Fibroblast of skin of left quadriceps (primary cell): ENCODE measurements around the gene TMEM50A.
"Not testable (repeated sequence)": the region's sequence is repeated elsewhere in the genome, so short reads cannot be mapped to it uniquely, and the experiment has no call there.

Source experiments
- DNase-seq, 2 experiments: peaks; one replicate each; pipeline ENCODE4 v3.0.0-alpha.2; 2013; ENCODE audit warnings: low read depth in 2 of 2

TMEM50A gene

GRCh38 chr1:25387096-25387495 lies 49.0 kb downstream of the TMEM50A start:
- not testable (repeated sequence) for DNase-seq

GRCh38 chr1:25388691-25389090 lies 50.6 kb downstream of the TMEM50A start:
- not testable (repeated sequence) for DNase-seq

- not testable (repeated sequence) for DNase-seq
Observed at GRCh38 chr1:25389721-25390120, 51.6 kb downstream of the TMEM50A start.

GRCh38 chr1:25392841-25393240 lies 54.7 kb downstream of the TMEM50A start:
- no peak for DNase-seq

GRCh38 chr1:25397549-25397948 lies 59.4 kb downstream of the TMEM50A start:
- DNase-seq: not testable (repeated sequence)

- DNase-seq: not testable (repeated sequence)
Observed at GRCh38 chr1:25398079-25398478, 59.9 kb downstream of the TMEM50A start.

GRCh38 chr1:25402947-25403803 lies 65.0 kb downstream of the TMEM50A start:
- not testable (repeated sequence) for DNase-seq

GRCh38 chr1:25405731-25406305 lies 67.7 kb downstream of the TMEM50A start:
- DNase-seq: not testable (repeated sequence)

- not testable (repeated sequence) for DNase-seq
Observed at GRCh38 chr1:25409641-25410427, 71.7 kb downstream of the TMEM50A start.
